Caco-2 (cell line): ENCODE results near the gene FRMD6. TPM values are rescaled to one million over a fixed set of nuclear protein-coding genes. Genes with fewer than 3 reads are reported as not detected.
"Not testable (repeated sequence)": the region's sequence is repeated elsewhere in the genome, so short reads cannot be mapped to it uniquely, and the experiment has no call there.

Source experiments
- BruUV-seq: library from RNA; stranded (reverse); fragments of 400-500 nt; replicated peaks from 2 replicates; lab custom pipeline; 2021; lab: Mats Ljungman, UMichigan
- CTCF ChIA-PET: fragments of 300-600 bp; sonication (Branson Sonifier 250); formaldehyde crosslinking; loops from one replicate; lab custom pipeline; 2022; ENCODE audit warnings: antibody characterized with exemption; lab: Charles Lee
- POLR2A ChIA-PET: fragments of 300-600 bp; sonication (Branson Sonifier 250); formaldehyde crosslinking; loops from one replicate; lab custom pipeline; 2022; ENCODE audit warnings: antibody characterized with exemption; lab: Charles Lee
- DNase-seq, 2 experiments: peaks; one replicate each; pipeline versions ENCODE4 v3.0.0 to v3.0.0-alpha.2; 2020 to 2022
- H3K27me3 ChIP-seq: replicated peaks from 2 replicates; pipeline ENCODE4 v1.6.0; 2011; ENCODE audit warnings: low read length; ENCODE audit not compliant: control insufficient read depth, insufficient read depth
- H3K36me3 ChIP-seq: 2 replicates; pipeline ENCODE4 v1.5.1; 2011; ENCODE audit warnings: low read length; ENCODE audit not compliant: control insufficient read depth, insufficient read depth
- H3K4me1 ChIP-seq: fragments of 250-450 bp; sonication (Bioruptor Pico); 2 replicates; pipeline ENCODE4 v1.5.1; 2020; ENCODE audit warnings: mild to moderate bottlenecking
- H3K4me3 ChIP-seq: 2 replicates; pipeline ENCODE4 v1.5.1; 2011; ENCODE audit warnings: low read depth, mild to moderate bottlenecking, control low read depth, low read length
- H3K9me3 ChIP-seq: fragments of 250-450 bp; sonication (Bioruptor Pico); 2 replicates; pipeline ENCODE4 v1.5.1; 2020; ENCODE audit warnings: mild to moderate bottlenecking, moderate library complexity
- H3K27ac Mint-ChIP-seq: one replicate; pipeline ENCODE4 v1.8.0; 2022; ENCODE audit warnings: mixed read lengths; ENCODE audit not compliant: unreplicated experiment
- H3K27me3 Mint-ChIP-seq: one replicate; pipeline ENCODE4 v1.8.0; 2022; ENCODE audit warnings: mixed read lengths; ENCODE audit not compliant: insufficient read depth, unreplicated experiment
- H3K36me3 Mint-ChIP-seq: one replicate; pipeline ENCODE4 v1.8.0; 2022; ENCODE audit warnings: mild to moderate bottlenecking, mixed read lengths; ENCODE audit not compliant: insufficient read depth, unreplicated experiment
- H3K4me1 Mint-ChIP-seq: one replicate; pipeline ENCODE4 v1.8.0; 2022; ENCODE audit warnings: low read depth, mixed read lengths; ENCODE audit not compliant: unreplicated experiment
- H3K4me3 Mint-ChIP-seq: one replicate; pipeline ENCODE4 v1.8.0; 2022; ENCODE audit warnings: mild to moderate bottlenecking, moderate library complexity, mixed read lengths; ENCODE audit not compliant: unreplicated experiment
- H3K9me3 Mint-ChIP-seq: one replicate; pipeline ENCODE4 v1.8.0; 2022; ENCODE audit warnings: mixed read lengths; ENCODE audit not compliant: unreplicated experiment
- CTCF ChIP-seq, 2 experiments: fragments of 200-600 bp in 1 of 2; IDR thresholded peaks; 1 replicate in 1 of 2; 2 replicates in 1 of 2; pipeline versions ENCODE4 v1.5.1 to v1.8.0; 2011 to 2022; ENCODE audit warnings: antibody characterized with exemption in 1 of 2, control low read depth in 1 of 2, inconsistent platforms in 1 of 2, low read depth in 1 of 2, low read length in 1 of 2, mild to moderate bottlenecking in 1 of 2, moderate library complexity in 1 of 2; ENCODE audit not compliant: insufficient read depth in 1 of 2, severe bottlenecking in 1 of 2, unreplicated experiment in 1 of 2
- intact Hi-C: fragments of 100-400 bp; cut with micrococcal nuclease; formaldehyde crosslinking; loops from one replicate; pipeline ENCODE4 v1.10.0; 2022; ENCODE audit not compliant: unreplicated experiment
- total RNA-seq: library from RNA; stranded (reverse); gene quantifications from 2 replicates; pipeline ENCODE4 v1.2.3, GENCODE V29; 2022

Gene FRMD6
- total RNA-seq, 1 experiment from 2014 or later = 35.7 TPM

GRCh38 chr14:51630987-51631386 lies 20.7 kb upstream of the FRMD6 start:
- Histone ChIP-seq H3K36me3 (no peaks in the 10 kb centered on the region), H3K27me3 (no peaks in the 10 kb centered on the region), H3K4me3 (no peak overlapping the region), H3K9me3 (no peaks in the 10 kb centered on the region), H3K4me1 (peaks cover 3% of the 10 kb centered on the region)
- CTCF ChIA-PET = no interaction called here
- H3K36me3 Mint-ChIP-seq = no peaks in the 10 kb centered on the region
- no peak overlapping the region for H3K4me3 Mint-ChIP-seq
- BruUV-seq = no TSS peak
- H3K27me3 Mint-ChIP-seq = no peaks in the 10 kb centered on the region
- no peak for TF ChIP-seq CTCF (IDR thresholded peaks at IDR 0.05; ENCODE audit: insufficient read depth in 1 of 2, low read depth in 1 of 2, low read length in 1 of 2, severe bottlenecking in 1 of 2, unreplicated experiment in 1 of 2)
- no peaks in the 10 kb centered on the region for H3K9me3 Mint-ChIP-seq
- POLR2A ChIA-PET = interaction anchor here (0.6 kb wide), 1 partner anchor 483 kb away, joined by 5 read pairs; no protein-coding TSS in a partner anchor
- intact Hi-C loops = no loop called here
- no peak overlapping the region for H3K27ac Mint-ChIP-seq
- no peak for DNase-seq
- peaks cover 16% of the 10 kb centered on the region for H3K4me1 Mint-ChIP-seq

GRCh38 chr14:51633298-51633697 lies 18.4 kb upstream of the FRMD6 start:
- POLR2A ChIA-PET, intact Hi-C loops: not testable (repeated sequence)

GRCh38 chr14:51636109-51636508 lies 15.6 kb upstream of the FRMD6 start:
- H3K4me1 ChIP-seq = peaks cover 42% of the 10 kb centered on the region
- Mint-ChIP-seq H3K4me1 (peaks cover 12% of the 10 kb centered on the region), H3K9me3 (no peaks in the 10 kb centered on the region), H3K4me3 (no peak overlapping the region), H3K27ac (peak overlapping the region; percentile 75), H3K27me3 (no peaks in the 10 kb centered on the region), H3K36me3 (peaks cover 11% of the 10 kb centered on the region)
- H3K27me3 ChIP-seq = no peaks in the 10 kb centered on the region
- TF ChIP-seq CTCF (IDR thresholded peaks at IDR 0.05; ENCODE audit: insufficient read depth in 1 of 2, low read depth in 1 of 2, low read length in 1 of 2, severe bottlenecking in 1 of 2, unreplicated experiment in 1 of 2) = no peak
- no peak overlapping the region for H3K4me3 ChIP-seq
- no peak for DNase-seq
- ChIA-PET POLR2A (no interaction called here), CTCF (no interaction called here)
- H3K36me3 ChIP-seq = no peaks in the 10 kb centered on the region
- intact Hi-C loops = loop anchor here (5.0 kb wide), 1 partner anchor 54 kb away; no protein-coding TSS in a partner anchor
- no TSS peak for BruUV-seq
- H3K9me3 ChIP-seq = no peaks in the 10 kb centered on the region

More at GRCh38 chr14:51633298-51633697, 18.4 kb upstream of the FRMD6 start:
- H3K4me3 Mint-ChIP-seq, H3K27me3 ChIP-seq, H3K27ac Mint-ChIP-seq, BruUV-seq, H3K36me3 ChIP-seq, H3K4me3 ChIP-seq, CTCF ChIA-PET, H3K9me3 Mint-ChIP-seq, DNase-seq, H3K27me3 Mint-ChIP-seq, H3K9me3 ChIP-seq: not testable (repeated sequence)
- Mint-ChIP-seq H3K4me1 (peaks cover 12% of the 10 kb centered on the region), H3K36me3 (peaks cover 11% of the 10 kb centered on the region)
- H3K4me1 ChIP-seq = peaks cover 24% of the 10 kb centered on the region
